GM19468 (cell line): ENCODE data around the gene EFHD2.
"Not testable (repeated sequence)": the region's sequence is repeated elsewhere in the genome, so short reads cannot be mapped to it uniquely, and the experiment has no call there.

Experiments used
- ATAC-seq: cut with Tn5 transposase; IDR thresholded peaks from one replicate; pipeline ENCODE4 v1.9.1; 2021; ENCODE audit warnings: mild to moderate bottlenecking, moderate library complexity, moderate number of reproducible peaks; ENCODE audit not compliant: unreplicated experiment; ENCODE audit errors: extremely low read depth

EFHD2 gene, protein sequence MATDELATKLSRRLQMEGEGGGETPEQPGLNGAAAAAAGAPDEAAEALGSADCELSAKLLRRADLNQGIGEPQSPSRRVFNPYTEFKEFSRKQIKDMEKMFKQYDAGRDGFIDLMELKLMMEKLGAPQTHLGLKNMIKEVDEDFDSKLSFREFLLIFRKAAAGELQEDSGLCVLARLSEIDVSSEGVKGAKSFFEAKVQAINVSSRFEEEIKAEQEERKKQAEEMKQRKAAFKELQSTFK

DNA sequence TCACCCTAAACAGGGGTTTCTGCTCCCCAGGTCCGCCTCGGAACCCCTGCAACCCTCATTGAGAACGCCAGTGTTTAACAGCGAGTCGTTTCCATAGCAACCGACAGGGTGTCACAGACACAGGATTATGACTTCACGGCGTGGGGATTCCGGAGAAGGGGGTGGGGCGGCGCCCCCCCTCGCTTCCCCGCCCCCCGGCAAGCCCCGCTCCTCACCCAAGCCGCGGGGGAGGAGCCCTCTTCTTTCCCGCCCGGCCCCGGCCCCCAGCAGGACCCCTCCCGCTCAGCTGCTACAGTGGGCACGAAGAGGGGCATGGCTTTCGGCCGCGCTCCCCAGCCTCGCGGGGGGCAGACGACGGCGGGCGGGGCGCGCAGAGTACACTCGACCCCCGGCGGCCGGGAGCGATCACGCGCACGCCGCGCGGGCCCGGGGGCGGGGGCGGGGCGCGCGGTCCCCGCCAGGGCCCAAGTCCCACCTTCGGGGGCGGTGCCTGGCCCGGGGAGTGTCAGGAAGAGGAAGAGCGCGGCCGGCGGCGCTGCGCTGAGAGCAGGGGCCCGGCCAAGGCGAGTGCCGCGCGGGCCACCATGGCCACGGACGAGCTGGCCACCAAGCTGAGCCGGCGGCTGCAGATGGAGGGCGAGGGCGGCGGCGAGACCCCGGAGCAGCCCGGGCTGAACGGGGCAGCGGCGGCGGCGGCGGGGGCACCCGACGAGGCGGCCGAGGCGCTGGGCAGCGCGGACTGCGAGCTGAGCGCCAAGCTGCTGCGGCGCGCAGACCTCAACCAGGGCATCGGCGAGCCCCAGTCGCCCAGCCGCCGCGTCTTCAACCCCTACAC is at the start of gene EFHD2:
Gene EFHD2, plus strand, starts transcription at position 501 of the 835 bp plus-strand sequence. Its CDS starts 84 bp downstream, at position 585.
- ATAC-seq, result peak; percentile 43

DNA sequence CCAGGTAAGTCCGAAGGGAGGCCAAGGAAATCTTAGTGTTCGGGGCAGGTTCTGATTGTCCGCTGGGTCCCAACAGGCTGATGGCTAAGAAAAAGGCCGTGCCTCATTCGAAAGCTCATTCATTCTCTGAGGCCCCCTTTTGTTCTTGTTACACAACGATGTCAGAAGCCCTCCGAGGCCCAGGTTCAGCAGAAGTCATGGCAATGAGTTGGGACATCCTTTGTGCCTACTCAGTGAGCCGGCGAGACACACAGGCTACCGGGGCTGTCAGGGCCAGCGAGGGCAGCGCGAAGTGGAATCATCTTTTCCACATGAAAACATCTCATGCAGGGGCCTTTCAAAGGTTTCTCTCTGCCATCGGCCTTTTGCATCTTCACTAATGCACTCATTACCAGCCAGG is 49.0 kb upstream of the EFHD2 start:
- ATAC-seq, result no peak

GRCh38 chr1:15362096-15362736 is 47.5 kb upstream of the EFHD2 start:
- no peak for ATAC-seq

DNA sequence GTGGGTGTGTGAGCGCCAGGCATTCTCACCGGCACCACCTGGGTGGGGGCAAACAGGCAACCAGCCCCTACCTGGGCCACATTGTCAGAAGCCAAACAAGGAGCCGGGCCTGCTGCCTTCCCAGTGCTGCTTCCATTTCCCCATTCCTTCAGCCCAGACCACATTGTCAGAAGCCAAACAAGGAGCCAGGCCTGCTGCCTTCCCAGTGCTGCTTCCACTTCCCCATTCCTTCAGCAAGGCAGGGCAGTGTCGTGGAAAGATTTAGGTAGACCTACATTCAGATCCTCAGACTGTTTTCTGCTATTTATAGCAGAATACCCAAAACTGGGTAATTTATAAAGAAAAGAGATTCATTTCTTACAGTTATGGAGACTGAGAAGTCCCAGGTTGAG is 47.0 kb upstream of the EFHD2 start:
- ATAC-seq, result no peak

DNA sequence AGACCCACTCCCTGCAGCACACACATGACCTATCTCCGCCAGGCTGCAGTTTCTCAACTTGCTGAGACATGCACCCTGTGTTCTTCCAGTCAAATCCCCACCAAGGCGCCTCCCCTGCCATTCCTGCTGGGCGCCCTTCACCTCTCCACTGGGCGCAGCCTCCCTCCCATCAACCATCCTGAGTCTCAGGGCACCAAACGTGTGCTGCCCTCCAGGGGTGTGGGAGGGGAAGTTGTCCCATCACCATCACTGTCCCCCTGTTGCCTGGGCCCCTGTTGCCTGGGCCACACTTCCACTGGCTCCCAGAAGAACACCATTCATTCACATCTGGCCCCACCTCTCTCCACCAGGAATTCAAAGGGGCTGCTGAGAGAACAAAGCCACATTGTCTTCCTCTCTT is 44.9 kb upstream of the EFHD2 start:
- ATAC-seq, result no peak

GRCh38 chr1:15368888-15369287 is 40.8 kb upstream of the EFHD2 start:
- no peak for ATAC-seq

DNA sequence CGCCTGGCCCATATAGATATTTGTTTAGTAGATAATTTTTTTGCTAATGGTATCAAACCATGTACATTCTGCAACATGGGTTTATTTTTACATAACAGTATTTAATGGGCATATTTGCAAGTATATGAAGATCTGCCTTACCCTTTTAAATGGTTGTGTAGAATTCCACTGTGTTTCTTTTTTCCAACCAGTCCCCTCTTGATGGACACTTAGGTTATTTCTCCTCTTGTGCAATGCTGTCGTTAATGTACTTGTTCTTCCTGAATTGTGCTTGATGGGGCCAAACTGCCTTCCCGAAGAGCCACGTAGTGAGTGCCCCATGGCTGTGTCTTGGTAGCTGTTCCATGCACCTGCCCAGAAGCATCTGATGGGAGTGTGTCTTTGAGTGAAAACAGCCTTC is 39.4 kb upstream of the EFHD2 start:
- no peak for ATAC-seq

GRCh38 chr1:15370781-15371520 is 38.7 kb upstream of the EFHD2 start:
- no peak for ATAC-seq

DNA sequence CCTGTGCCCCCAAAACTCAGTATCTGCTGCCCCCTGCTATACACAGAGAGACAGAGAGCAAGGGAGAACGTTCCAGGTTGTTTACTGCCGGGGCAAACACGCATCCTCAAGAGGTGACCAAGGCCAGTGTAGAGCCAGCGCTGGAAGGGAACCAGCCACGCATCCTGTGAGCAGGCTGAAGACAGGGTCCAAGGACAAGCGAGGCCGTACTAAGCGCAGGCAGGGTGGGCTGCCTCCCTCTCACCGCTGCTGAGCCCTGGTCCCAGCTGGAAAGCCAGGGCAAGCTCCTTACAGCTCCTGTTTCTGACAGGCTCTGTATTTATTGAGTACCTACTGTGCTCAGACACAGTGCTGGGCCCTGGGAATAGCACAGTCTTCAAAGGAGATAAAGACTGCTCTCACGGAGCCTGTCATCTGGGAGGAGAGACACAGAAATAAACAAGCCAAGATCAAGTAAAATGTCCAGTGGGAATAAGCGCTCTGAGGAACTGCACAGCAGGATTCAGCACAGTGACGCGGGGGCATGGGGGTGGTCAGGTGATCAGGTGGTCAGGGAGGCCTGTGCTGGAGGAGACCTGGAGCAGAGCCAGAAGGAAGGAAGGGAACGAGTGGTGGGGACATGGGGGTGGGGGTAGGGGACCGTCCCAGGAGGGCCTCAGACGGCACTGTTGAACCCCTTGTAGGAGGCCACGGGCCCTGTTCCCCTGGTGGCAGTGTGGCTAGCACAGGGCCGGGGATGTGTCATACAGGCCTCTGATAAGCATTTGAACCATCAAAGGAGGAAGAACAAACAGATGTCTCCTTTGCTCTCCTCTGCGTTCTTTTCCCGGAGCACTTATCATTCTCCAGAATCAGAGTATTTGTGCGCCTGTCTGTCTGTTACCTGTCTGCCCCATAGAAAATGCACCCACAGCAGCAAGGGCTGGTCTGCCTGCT is 37.8 kb upstream of the EFHD2 start:
- ATAC-seq, result no peak

GRCh38 chr1:15378729-15379128 is 31.0 kb upstream of the EFHD2 start:
- no peak for ATAC-seq

GRCh38 chr1:15379151-15379550 is 30.5 kb upstream of the EFHD2 start:
- not testable (repeated sequence) for ATAC-seq

- ATAC-seq, result no peak
Measured at GRCh38 chr1:15380601-15381508, 28.8 kb upstream of the EFHD2 start.

DNA sequence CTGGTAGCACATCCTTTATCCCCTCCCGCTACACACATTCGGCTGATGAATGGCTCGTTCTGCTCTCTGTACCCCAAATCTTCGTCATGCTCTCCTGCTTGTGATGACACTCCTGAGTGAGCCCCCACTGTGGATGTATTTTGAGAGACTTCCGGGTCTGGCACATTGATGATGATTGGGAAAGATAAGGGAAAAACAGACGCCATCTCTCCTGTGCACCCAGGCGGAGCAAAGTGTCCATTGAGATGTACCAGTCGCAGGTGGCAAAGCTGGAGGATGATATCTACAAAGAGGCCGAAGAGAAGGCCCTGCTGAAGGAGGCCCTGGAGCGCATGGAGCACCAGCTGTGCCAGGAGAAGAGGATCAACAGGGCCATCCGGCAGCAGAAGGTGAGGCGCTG is 27.9 kb upstream of the EFHD2 start:
- no peak for ATAC-seq

GRCh38 chr1:15382601-15383518 is 26.8 kb upstream of the EFHD2 start:
- no peak for ATAC-seq

- no peak for ATAC-seq
Measured at GRCh38 chr1:15383810-15384209, 25.9 kb upstream of the EFHD2 start.

DNA sequence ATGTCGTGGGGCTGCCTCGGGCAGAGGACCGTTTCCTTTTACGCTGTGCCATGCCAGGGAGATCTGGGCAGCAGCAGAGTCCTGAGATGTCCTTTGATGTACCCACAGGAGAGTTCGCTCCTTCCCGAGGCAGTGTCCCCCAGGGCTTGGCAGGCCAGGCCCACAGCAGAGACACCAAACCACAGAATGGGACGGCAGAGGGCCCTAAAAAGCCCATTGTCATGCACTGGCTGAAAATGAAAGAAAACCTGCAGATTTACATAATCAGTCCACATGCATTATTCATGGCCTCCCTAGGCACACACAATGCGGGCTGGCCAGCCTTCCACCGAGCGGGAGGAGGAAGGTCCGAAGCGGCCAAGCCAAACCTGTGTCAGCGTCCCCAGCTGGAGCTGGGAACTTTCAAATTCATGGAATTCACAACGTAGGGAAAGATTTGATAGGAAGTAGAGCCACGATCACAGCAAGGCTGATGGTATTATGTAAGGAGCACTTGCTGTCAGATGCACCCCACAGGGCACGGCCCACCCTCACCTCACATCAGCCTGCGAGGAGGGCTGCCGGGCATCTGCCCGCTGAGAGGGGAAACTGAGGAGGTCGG is 25.3 kb upstream of the EFHD2 start:
- no peak for ATAC-seq

DNA sequence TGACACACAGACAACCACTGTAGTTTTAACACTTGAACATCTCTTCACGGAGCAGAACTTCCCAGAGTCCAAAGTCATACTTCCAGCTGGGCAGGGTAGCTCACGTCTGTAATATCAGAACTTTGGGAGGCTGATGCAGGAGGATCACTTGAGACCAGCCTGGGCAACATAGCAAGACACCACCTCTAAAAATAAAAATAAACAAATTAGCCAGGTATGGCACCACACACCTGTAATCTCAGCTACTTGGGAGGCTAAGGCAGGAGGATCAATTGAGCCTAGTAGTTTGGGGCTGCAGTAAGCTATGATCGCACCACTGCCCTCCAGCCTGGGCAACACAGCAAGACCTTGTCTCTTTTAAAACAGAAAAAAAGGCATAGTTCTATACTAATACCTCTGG is 24.3 kb upstream of the EFHD2 start:
- no peak for ATAC-seq
